HL-60 (cell line): Measurements from ENCODE around the gene EIF4G1.

ENCODE experiments used
- DNase-seq, 2 experiments: peaks; one replicate each; pipeline ENCODE4 v3.0.0-alpha.2; 2010 to 2020; ENCODE audit warnings: low read depth in 1 of 2, low spot score in 1 of 2
- H3K27ac ChIP-seq: fragments of 250-450 bp; sonication (Bioruptor Pico); replicated peaks from 2 replicates; pipeline ENCODE4 v1.5.1; 2020; ENCODE audit warnings: mild to moderate bottlenecking, moderate library complexity
- H3K27me3 ChIP-seq: fragments of 250-450 bp; sonication (Bioruptor Pico); 2 replicates; pipeline ENCODE4 v1.5.1; 2021; ENCODE audit warnings: mild to moderate bottlenecking, moderate library complexity; ENCODE audit not compliant: insufficient read depth, poor library complexity, severe bottlenecking
- H3K4me3 ChIP-seq: replicated peaks from 2 replicates; pipeline ENCODE4 v1.5.1; 2011; ENCODE audit warnings: mild to moderate bottlenecking, control low read depth, low read length; ENCODE audit not compliant: insufficient read depth
- GABPA ChIP-seq: IDR thresholded peaks from 2 replicates; pipeline ENCODE4 v1.6.1; 2012; ENCODE audit warnings: low read depth
- POLR2AphosphoS5 ChIP-seq: IDR thresholded peaks from 2 replicates; pipeline ENCODE4 v1.6.1; 2012; ENCODE audit warnings: low read depth
- REST ChIP-seq: IDR thresholded peaks from 2 replicates; pipeline ENCODE4 v1.6.1; 2012; ENCODE audit warnings: low read depth; ENCODE audit not compliant: insufficient replicate concordance
- SPI1 ChIP-seq: IDR thresholded peaks from 2 replicates; pipeline ENCODE4 v1.6.1; 2012; ENCODE audit warnings: low read depth, mild to moderate bottlenecking, borderline replicate concordance
- TF ChIP-seq, protein P1 (sequence below): IDR thresholded peaks from one replicate; pipeline ENCODE4 v1.5.1; 2011; ENCODE audit warnings: low read length, control low read depth, inconsistent platforms; ENCODE audit not compliant: insufficient read depth

The EIF4G1 gene

GRCh38 chr3:184275961-184276910, 38.2 kb upstream of the EIF4G1 start, which contains the start of gene ECE2:
Gene ECE2, plus strand, starts transcription at chr3:184276022. Its CDS starts 132 bp downstream, at chr3:184276154.
- H3K27ac ChIP-seq = no peak within 1 kb of the TSS
- TF ChIP-seq POLR2AphosphoS5 = no peak
- TF ChIP-seq REST = no peak
- TF ChIP-seq, protein P1, sequence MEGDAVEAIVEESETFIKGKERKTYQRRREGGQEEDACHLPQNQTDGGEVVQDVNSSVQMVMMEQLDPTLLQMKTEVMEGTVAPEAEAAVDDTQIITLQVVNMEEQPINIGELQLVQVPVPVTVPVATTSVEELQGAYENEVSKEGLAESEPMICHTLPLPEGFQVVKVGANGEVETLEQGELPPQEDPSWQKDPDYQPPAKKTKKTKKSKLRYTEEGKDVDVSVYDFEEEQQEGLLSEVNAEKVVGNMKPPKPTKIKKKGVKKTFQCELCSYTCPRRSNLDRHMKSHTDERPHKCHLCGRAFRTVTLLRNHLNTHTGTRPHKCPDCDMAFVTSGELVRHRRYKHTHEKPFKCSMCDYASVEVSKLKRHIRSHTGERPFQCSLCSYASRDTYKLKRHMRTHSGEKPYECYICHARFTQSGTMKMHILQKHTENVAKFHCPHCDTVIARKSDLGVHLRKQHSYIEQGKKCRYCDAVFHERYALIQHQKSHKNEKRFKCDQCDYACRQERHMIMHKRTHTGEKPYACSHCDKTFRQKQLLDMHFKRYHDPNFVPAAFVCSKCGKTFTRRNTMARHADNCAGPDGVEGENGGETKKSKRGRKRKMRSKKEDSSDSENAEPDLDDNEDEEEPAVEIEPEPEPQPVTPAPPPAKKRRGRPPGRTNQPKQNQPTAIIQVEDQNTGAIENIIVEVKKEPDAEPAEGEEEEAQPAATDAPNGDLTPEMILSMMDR = no peak
- TF ChIP-seq SPI1 = no peak
- TF ChIP-seq GABPA = no peak
- no peak within 1 kb of the TSS for H3K4me3 ChIP-seq
- no peak for DNase-seq
- H3K27me3 ChIP-seq = peaks cover 17% of the 10 kb centered on the region

DNA sequence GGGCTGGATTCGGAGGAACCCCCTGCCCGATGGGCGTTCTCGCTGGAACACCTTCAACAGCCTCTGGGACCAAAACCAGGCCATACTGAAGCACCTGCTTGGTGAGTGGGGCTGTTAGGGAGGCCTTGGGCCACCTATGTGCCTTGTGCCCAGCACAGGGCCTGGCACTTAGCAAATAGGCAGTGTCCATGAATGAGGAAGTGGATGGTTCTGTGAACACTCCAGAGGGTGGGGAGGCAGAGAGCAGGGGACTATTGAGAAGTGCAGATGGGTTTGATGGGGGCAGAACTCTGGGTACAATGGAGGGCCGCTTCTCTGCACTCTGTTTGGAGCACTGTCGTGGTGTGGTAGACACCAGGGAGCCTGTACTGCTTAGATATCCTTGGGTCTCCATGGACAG, 37.0 kb upstream of the EIF4G1 start:
- Histone ChIP-seq H3K27me3 (peaks cover 17% of the 10 kb centered on the region), H3K4me3 (no peak overlapping the region), H3K27ac (no peak overlapping the region)
- DNase-seq = no peak
- TF ChIP-seq GABPA (no peak), SPI1 (peak; percentile 76)

GRCh38 chr3:184282941-184283340, 31.5 kb upstream of the EIF4G1 start:
- TF ChIP-seq REST (no peak), SPI1 (no peak), GABPA (no peak), POLR2AphosphoS5 (no peak)
- TF ChIP-seq, protein P1 = no peak
- H3K27ac ChIP-seq = no peak overlapping the region

GRCh38 chr3:184283681-184284080, 30.7 kb upstream of the EIF4G1 start:
- no peak overlapping the region for H3K27ac ChIP-seq
- H3K27me3 ChIP-seq = peaks cover 5% of the 10 kb centered on the region
- H3K4me3 ChIP-seq = no peak overlapping the region
- no peak for DNase-seq
- no peak for TF ChIP-seq POLR2AphosphoS5
- TF ChIP-seq, protein P1 = no peak
- no peak for TF ChIP-seq GABPA
- no peak for TF ChIP-seq SPI1
- TF ChIP-seq REST = no peak

More at GRCh38 chr3:184282941-184283340, 31.5 kb upstream of the EIF4G1 start:
- Histone ChIP-seq H3K4me3 (no peak overlapping the region), H3K27me3 (peaks cover 5% of the 10 kb centered on the region)
- DNase-seq = no peak
